Measurements from ENCODE around the gene ATAD2B. TPM values are rescaled to one million over a fixed set of nuclear protein-coding genes. Genes with fewer than 3 reads are reported as not detected.
"Not testable (repeated sequence)": the region's sequence is repeated elsewhere in the genome, so short reads cannot be mapped to it uniquely, and the experiment has no call there.

ATAD2B gene
- total RNA-seq, 4 donors from 2014 or later = 37.1 to 82.7 (median 40.7) TPM

DNA sequence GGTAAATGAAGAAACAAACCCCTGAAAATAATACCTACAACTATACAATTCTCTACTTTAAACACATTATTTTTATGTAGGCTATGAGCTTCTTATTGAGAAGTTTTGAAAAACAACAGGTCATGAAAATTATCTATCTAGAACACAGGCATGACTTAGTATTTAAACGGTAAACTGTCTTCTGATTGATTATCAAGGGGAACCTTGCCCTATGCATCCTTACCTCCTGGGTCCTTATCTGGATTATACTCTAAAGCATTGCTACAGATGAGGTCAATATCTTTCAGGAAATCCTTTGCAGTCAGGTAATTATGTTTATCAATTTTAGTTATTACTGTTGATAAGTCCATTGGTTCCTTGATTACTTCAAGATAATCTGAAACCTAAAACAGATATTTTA is 144.3 kb downstream of the ATAD2B start:
- intact Hi-C loops (cut with DNase I; ENCODE audit: low total_unique reads) = no loop called here
- no peaks in the 10 kb centered on the region for H3K27me3 ChIP-seq
- H3K4me1 ChIP-seq = no peaks in the 10 kb centered on the region
- no peaks in the 10 kb centered on the region for H3K9me3 ChIP-seq
- H3K36me3 ChIP-seq = peaks cover 0 to 20% (median 4%) of the 10 kb centered on the region in 4 donors
- H3K4me3 ChIP-seq = no peak overlapping the region
- WGBS, 2 donors (ENCODE audit: low coverage in 1 of 2) = 32 to 100% methylated on average over 1 of the region's 1 CpG
- H3K27ac ChIP-seq = no peak overlapping the region
- DNase-seq = no peak
- TF ChIP-seq POLR2AphosphoS5 (IDR thresholded peaks at IDR 0.05) (no peak), EP300 (IDR thresholded peaks at IDR 0.05; ENCODE audit: low read depth) (no peak), POLR2A (IDR thresholded peaks at IDR 0.05) (no peak)
- TF ChIP-seq, protein P1, sequence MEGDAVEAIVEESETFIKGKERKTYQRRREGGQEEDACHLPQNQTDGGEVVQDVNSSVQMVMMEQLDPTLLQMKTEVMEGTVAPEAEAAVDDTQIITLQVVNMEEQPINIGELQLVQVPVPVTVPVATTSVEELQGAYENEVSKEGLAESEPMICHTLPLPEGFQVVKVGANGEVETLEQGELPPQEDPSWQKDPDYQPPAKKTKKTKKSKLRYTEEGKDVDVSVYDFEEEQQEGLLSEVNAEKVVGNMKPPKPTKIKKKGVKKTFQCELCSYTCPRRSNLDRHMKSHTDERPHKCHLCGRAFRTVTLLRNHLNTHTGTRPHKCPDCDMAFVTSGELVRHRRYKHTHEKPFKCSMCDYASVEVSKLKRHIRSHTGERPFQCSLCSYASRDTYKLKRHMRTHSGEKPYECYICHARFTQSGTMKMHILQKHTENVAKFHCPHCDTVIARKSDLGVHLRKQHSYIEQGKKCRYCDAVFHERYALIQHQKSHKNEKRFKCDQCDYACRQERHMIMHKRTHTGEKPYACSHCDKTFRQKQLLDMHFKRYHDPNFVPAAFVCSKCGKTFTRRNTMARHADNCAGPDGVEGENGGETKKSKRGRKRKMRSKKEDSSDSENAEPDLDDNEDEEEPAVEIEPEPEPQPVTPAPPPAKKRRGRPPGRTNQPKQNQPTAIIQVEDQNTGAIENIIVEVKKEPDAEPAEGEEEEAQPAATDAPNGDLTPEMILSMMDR (IDR thresholded peaks at IDR 0.05) = no peak
- in situ Hi-C loops (cut with MboI; ENCODE audit: low pct_ligation_motif_present in 1 of 4, low pct_unique_long_range_greater_than_20kb in 1 of 4, low sequenced_read_pairs in 3 of 4) = no loop called here

DNA sequence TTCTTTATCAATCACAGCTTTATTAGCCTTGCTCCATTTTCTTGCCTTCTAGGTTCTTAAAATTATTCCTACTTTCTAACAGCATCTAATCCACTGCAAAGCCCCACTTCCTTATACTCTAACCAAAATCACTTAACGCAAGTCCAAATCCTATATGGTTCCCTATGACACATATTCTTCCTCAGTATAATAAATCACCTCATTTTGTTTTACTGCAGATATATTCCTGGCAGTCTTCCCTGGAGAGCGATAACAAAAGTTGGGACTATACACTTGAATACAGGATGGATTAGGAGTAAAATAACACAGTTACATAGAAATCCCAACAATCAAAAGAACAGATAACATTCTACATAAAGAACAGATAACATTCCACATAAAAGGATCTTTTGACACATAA is 144.8 kb downstream of the ATAD2B start:
- Histone ChIP-seq H3K27me3 (no peaks in the 10 kb centered on the region), H3K9me3 (no peaks in the 10 kb centered on the region), H3K4me3 (no peak overlapping the region), H3K4me1 (no peaks in the 10 kb centered on the region), H3K27ac (no peak overlapping the region), H3K36me3 (peaks cover 0 to 20% (median 4%) of the 10 kb centered on the region in 4 donors)
- intact Hi-C loops (cut with DNase I; ENCODE audit: low total_unique reads) (no loop called here), in situ Hi-C loops (cut with MboI; ENCODE audit: low pct_ligation_motif_present in 1 of 4, low pct_unique_long_range_greater_than_20kb in 1 of 4, low sequenced_read_pairs in 3 of 4) (no loop called here)
- TF ChIP-seq POLR2A (IDR thresholded peaks at IDR 0.05) (no peak), EP300 (IDR thresholded peaks at IDR 0.05; ENCODE audit: low read depth) (no peak), POLR2AphosphoS5 (IDR thresholded peaks at IDR 0.05) (no peak)
- TF ChIP-seq, protein P1 (IDR thresholded peaks at IDR 0.05) = no peak
- no peak for DNase-seq
- WGBS, 2 donors (ENCODE audit: low coverage in 1 of 2) = 60 to 66% methylated on average over 2 of the region's 2 CpGs

DNA sequence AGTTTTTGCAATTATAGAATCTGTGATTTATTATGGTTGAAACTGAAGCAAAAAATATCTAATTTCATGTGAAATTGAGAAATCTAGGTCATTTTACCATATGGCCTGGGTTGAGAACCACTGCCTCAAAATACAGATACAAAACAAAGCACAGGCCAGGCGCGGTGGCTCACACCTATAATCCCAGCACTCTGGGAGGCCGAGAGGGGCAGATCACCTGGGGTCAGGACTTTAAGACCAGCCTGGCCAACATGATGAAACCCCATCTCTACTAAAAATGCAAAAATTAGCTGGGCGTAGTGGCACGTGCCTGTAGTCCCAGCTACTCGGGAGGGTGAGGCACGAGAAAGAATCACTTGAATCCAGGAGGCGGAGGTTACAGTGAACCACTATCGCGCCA is 146.5 kb downstream of the ATAD2B start:
- DNase-seq; H3K9me3 ChIP-seq; intact Hi-C loops (cut with DNase I; ENCODE audit: low total_unique reads); H3K4me1 ChIP-seq; H3K27me3 ChIP-seq; H3K27ac ChIP-seq; H3K4me3 ChIP-seq; in situ Hi-C loops (cut with MboI; ENCODE audit: low pct_ligation_motif_present in 1 of 4, low pct_unique_long_range_greater_than_20kb in 1 of 4, low sequenced_read_pairs in 3 of 4): not testable (repeated sequence)
- peaks cover 0 to 11% (median 0%) of the 10 kb centered on the region in 4 donors for H3K36me3 ChIP-seq
- WGBS, 2 donors (ENCODE audit: low coverage in 1 of 2) = 96 to 100% methylated on average over 5 to 10 of the region's 10 CpGs

DNA sequence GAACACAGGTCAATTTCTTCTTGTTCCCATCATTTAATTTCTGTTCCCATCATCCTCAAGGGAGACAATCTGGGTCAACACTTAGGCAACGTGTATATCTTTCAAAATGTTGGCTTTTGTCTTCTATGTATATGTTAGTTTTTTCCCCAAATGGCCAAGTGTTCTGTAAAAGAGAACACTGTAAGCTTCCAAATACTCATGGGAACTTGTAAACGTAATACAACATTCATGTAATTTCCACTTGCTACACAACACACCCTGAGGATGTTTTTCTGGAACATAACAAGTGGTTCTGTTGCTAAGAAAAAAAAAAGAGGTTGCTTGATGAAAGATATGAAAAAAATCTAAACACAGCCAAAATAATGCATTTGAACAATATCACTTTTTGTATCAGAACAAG is 149.1 kb downstream of the ATAD2B start:
- 75 to 80% methylated on average over 2 of the region's 2 CpGs for WGBS, 2 donors (ENCODE audit: low coverage in 1 of 2)
- DNase-seq = no peak
- in situ Hi-C loops (cut with MboI; ENCODE audit: low pct_ligation_motif_present in 1 of 4, low pct_unique_long_range_greater_than_20kb in 1 of 4, low sequenced_read_pairs in 3 of 4) = no loop called here
- intact Hi-C loops (cut with DNase I; ENCODE audit: low total_unique reads) = no loop called here
- no peak overlapping the region for H3K27ac ChIP-seq
- H3K9me3 ChIP-seq = no peaks in the 10 kb centered on the region
- TF ChIP-seq POLR2A (IDR thresholded peaks at IDR 0.05) = no peak
- TF ChIP-seq, protein P1 (IDR thresholded peaks at IDR 0.05) = no peak
- H3K4me1 ChIP-seq = no peaks in the 10 kb centered on the region
- no peak overlapping the region for H3K4me3 ChIP-seq
- peaks cover 0 to 10% (median 0%) of the 10 kb centered on the region in 4 donors for H3K36me3 ChIP-seq
- H3K27me3 ChIP-seq = no peaks in the 10 kb centered on the region

DNA sequence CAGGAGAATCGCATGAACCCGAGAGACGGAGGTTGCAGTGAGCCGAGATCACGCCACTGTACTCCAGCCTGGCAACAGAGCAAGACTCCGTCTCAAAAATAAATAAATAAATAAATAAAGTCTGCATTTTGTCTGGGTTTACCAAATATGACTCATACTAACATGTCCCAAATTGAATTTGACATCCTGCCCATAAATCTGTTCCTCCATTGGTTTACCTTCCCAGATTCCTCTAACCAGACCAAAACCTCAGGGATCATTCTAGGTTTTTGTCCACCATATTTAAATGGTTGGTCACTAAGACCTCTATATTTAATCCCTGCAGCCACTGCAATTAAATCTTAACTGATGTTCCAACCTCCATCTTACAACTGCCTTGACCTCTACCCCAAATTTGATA is 150.9 kb downstream of the ATAD2B start:
- Histone ChIP-seq H3K36me3 (peaks cover 0 to 18% (median 4%) of the 10 kb centered on the region in 4 donors), H3K9me3 (no peaks in the 10 kb centered on the region), H3K27ac (no peak overlapping the region), H3K27me3 (no peaks in the 10 kb centered on the region), H3K4me3 (no peak overlapping the region), H3K4me1 (no peaks in the 10 kb centered on the region)
- TF ChIP-seq POLR2A (IDR thresholded peaks at IDR 0.05) = no peak
- TF ChIP-seq, protein P1 (IDR thresholded peaks at IDR 0.05) = no peak
- no peak for TF ChIP-seq POLR2AphosphoS5 (IDR thresholded peaks at IDR 0.05)
- TF ChIP-seq EP300 (IDR thresholded peaks at IDR 0.05; ENCODE audit: low read depth) = no peak
- intact Hi-C loops (cut with DNase I; ENCODE audit: low total_unique reads) = no loop called here
- WGBS, 2 donors (ENCODE audit: low coverage in 1 of 2) = 96% methylated on average over 6 of the region's 6 CpGs
- no peak for DNase-seq
- in situ Hi-C loops (cut with MboI; ENCODE audit: low pct_ligation_motif_present in 1 of 4, low pct_unique_long_range_greater_than_20kb in 1 of 4, low sequenced_read_pairs in 3 of 4) = no loop called here

All from transverse colon (tissue), 4 donors.